Panc1 (cell line): ENCODE results near the gene HELB.

Experiments
- CTCF ChIP-seq: fragments of 450-650 bp; IDR thresholded peaks from 2 replicates; pipeline ENCODE4 v1.5.1; 2017; ENCODE audit warnings: mild to moderate bottlenecking
- SIN3A ChIP-seq: IDR thresholded peaks from 2 replicates; pipeline ENCODE4 v1.6.1; 2012; ENCODE audit warnings: low read depth, mild to moderate bottlenecking, low read length, moderate library complexity, borderline replicate concordance; ENCODE audit not compliant: insufficient read depth
- TCF7L2 ChIP-seq: IDR thresholded peaks from 2 replicates; pipeline ENCODE4 v1.6.1; 2011; ENCODE audit warnings: mild to moderate bottlenecking, low read depth, low read length, inconsistent platforms

- no peak for TF ChIP-seq CTCF
- no peak for TF ChIP-seq TCF7L2
- no peak for TF ChIP-seq SIN3A
Measured at GRCh38 chr12:66304296-66304900, 2.1 kb downstream of the HELB start.
